Measurements from ENCODE around the gene IFT25.
"Not testable (repeated sequence)": the region's sequence is repeated elsewhere in the genome, so short reads cannot be mapped to it uniquely, and the experiment has no call there.

- TF ChIP-seq CTCF (conservative IDR thresholded peaks at IDR 0.05; ENCODE audit: low read length); EZH2phosphoT487 (IDR thresholded peaks at IDR 0.05; ENCODE audit: borderline replicate concordance): not testable (repeated sequence)
Measured at GRCh38 chr1:53881853-53882252, 63.6 kb downstream of the IFT25 start.
